Measurements from ENCODE around the gene LRCH4.

Gene LRCH4

GRCh38 chr7:100563809-100564400 is 22.0 kb downstream of the LRCH4 start:
- no peak overlapping the region for H3K27ac ChIP-seq
- no peak for TF ChIP-seq ZFX (IDR thresholded peaks at IDR 0.05)
- TF ChIP-seq, protein P1, sequence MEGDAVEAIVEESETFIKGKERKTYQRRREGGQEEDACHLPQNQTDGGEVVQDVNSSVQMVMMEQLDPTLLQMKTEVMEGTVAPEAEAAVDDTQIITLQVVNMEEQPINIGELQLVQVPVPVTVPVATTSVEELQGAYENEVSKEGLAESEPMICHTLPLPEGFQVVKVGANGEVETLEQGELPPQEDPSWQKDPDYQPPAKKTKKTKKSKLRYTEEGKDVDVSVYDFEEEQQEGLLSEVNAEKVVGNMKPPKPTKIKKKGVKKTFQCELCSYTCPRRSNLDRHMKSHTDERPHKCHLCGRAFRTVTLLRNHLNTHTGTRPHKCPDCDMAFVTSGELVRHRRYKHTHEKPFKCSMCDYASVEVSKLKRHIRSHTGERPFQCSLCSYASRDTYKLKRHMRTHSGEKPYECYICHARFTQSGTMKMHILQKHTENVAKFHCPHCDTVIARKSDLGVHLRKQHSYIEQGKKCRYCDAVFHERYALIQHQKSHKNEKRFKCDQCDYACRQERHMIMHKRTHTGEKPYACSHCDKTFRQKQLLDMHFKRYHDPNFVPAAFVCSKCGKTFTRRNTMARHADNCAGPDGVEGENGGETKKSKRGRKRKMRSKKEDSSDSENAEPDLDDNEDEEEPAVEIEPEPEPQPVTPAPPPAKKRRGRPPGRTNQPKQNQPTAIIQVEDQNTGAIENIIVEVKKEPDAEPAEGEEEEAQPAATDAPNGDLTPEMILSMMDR (conservative IDR thresholded peaks at IDR 0.05), result peak; percentile 97

GRCh38 chr7:100563100-100563564 is 22.8 kb downstream of the LRCH4 start:
- no peak for TF ChIP-seq ZFX (IDR thresholded peaks at IDR 0.05)
- TF ChIP-seq, protein P1 (conservative IDR thresholded peaks at IDR 0.05), result no peak
- H3K27ac ChIP-seq, result no peak overlapping the region

GRCh38 chr7:100562195-100563099 is 23.5 kb downstream of the LRCH4 start:
- TF ChIP-seq ZFX (IDR thresholded peaks at IDR 0.05), result no peak
- TF ChIP-seq, protein P1 (conservative IDR thresholded peaks at IDR 0.05), result no peak
- H3K27ac ChIP-seq, result no peak overlapping the region

DNA sequence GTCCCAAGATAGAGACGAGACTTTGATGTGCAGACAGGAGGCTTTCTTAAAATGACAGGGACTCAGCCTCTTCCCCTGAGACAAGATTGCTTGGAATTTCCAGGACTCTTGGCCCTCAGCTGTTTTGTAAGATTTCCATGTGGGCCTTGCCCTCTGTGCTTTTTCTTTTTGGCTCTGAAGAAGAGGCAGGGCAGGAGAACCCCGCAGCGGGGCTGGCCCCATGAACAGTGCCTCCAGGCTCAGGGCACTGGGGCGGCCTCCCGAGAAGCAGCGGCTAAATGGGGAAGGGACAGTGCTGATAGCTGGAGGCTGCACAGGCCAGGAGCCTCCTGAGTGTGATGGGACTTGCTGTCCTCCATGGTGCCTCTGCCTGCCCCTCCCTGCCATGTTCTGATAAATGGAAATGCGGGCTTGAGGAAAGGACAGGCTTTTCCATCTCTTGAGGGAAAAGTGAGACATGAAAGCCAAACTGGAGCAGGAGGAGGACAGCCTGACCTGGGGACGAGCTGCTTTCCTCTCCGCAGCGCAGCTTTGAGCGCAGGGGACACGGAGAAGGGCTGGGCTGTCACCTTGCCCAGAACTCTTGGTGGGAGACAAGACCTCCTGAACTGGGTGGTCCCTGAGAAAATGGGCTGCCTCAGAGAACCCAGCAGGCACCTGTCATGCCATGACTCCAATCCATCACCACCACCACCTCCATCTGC is 24.3 kb downstream of the LRCH4 start:
- TF ChIP-seq ZFX (IDR thresholded peaks at IDR 0.05), result no peak
- TF ChIP-seq, protein P1 (conservative IDR thresholded peaks at IDR 0.05), result no peak

DNA sequence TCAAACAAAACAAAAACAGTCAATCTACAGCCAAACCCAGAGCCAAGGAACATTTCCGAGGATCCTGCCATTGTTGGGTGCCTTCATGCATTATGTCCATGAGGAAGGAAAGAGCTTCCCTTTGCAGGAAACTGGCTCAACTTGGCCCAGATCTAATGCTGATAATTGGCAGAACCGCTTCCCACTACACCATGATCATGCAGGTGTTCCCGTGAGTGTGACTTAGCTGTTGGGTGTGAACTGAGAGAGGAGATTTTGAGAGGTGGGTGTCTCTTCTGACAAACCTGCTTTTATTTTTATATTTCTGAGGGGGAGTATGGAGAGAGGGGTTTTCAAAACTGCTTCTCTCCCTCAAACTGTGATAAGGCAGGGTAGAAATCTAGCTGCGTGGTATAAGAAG is 26.8 kb downstream of the LRCH4 start:
- H3K27ac ChIP-seq, result no peak overlapping the region
- TF ChIP-seq, protein P1 (conservative IDR thresholded peaks at IDR 0.05), result no peak
- no peak for TF ChIP-seq ZFX (IDR thresholded peaks at IDR 0.05)

More for the DNA sequence above, 24.3 kb downstream of the LRCH4 start:
- H3K27ac ChIP-seq, result no peak overlapping the region

DNA sequence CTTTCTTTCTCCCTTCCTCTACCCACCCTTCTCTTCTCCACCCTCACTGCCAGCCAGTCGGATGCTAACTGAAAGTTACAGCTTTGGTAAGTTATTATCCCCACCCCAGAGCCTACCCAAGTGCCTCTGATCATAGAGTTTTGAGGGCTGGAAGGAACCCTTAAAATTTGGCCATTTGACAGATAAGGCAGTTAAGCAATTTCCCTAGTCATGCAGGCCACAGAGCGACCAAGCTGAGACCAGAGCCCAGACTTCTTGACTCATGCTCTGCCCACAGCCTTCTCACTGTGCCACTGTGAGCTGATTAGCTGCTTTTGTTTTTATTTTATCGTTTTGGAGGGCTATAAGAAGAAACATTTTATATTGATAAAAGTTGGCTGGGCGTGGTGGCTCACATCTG is 29.4 kb downstream of the LRCH4 start:
- no peak for TF ChIP-seq ZFX (IDR thresholded peaks at IDR 0.05)
- TF ChIP-seq, protein P1 (conservative IDR thresholded peaks at IDR 0.05), result no peak
- H3K27ac ChIP-seq, result no peak overlapping the region

Measured in C4-2B (cell line).